HCT116 (cell line): ENCODE data around the gene DOCK10. TPM values are rescaled to one million over a fixed set of nuclear protein-coding genes. Genes with fewer than 3 reads are reported as not detected.

ENCODE experiments used
- ATAC-seq: fragments of 200-7000 bp; cut with Tn5 transposase; 2 replicates; pipeline ENCODE4 v1.9.1; 2020; ENCODE audit warnings: mild to moderate bottlenecking, moderate library complexity
- BruUV-seq: library from RNA; stranded (reverse); fragments of 400-500 nt; replicated peaks from 2 replicates; lab custom pipeline; 2021; lab: Mats Ljungman, UMichigan
- CTCF ChIA-PET: fragments of 300-600 bp; sonication (Branson Sonifier 250); formaldehyde crosslinking; loops from one replicate; lab custom pipeline; 2021; ENCODE audit warnings: antibody characterized with exemption; lab: Charles Lee
- POLR2A ChIA-PET: fragments of 300-600, 350-600 bp; sonication (Branson Sonifier 250); formaldehyde crosslinking; loops from one replicate; lab custom pipeline; 2021; ENCODE audit warnings: antibody characterized with exemption; lab: Charles Lee
- RAD21 ChIA-PET, 2 experiments: fragments of 300-600 bp; sonication (Branson Sonifier 250); formaldehyde crosslinking; loops; one replicate each; lab custom pipeline; 2023; ENCODE audit warnings: low total read pairs in 2 of 2; ENCODE audit not compliant: uncharacterized antibody in 2 of 2, unreplicated experiment in 2 of 2, low non-redundant PET in 1 of 2; lab: Charles Lee
- DNase-seq: peaks from one replicate; pipeline ENCODE4 v3.0.0-alpha.2; 2010; ENCODE audit warnings: low read depth, low spot score
- H2AFZ ChIP-seq: fragments of 200-600 bp; shearing (Covaris generic), sonication (generic); 2 replicates; pipeline ENCODE4 v1.6.1; 2017; ENCODE audit warnings: low read depth, mixed run types, mixed read lengths, antibody characterized with exemption, low read length; ENCODE audit not compliant: poor library complexity, severe bottlenecking
- H3K27ac ChIP-seq: 2 replicates; pipeline ENCODE4 v1.5.1; 2012; ENCODE audit warnings: low read depth, low read length
- H3K27me3 ChIP-seq: fragments of 200-600 bp; sonication (generic); 2 replicates; pipeline ENCODE4 v1.6.1; 2016; ENCODE audit warnings: mixed run types, low read length, mixed read lengths; ENCODE audit not compliant: insufficient read depth
- H3K36me3 ChIP-seq, 2 experiments: fragments of 200-500 bp in 1 of 2; fragments of 200-600 bp in 1 of 2; sonication (Bioruptor generic) in 1 of 2; sonication (generic) in 1 of 2; 2 replicates each; pipeline versions ENCODE4 v1.5.1 to v1.6.1; 2014 to 2016; ENCODE audit warnings: low read length in 2 of 2, inconsistent platforms in 1 of 2, mixed read lengths in 1 of 2, mixed run types in 1 of 2; ENCODE audit not compliant: insufficient read depth in 2 of 2, control insufficient read depth in 1 of 2
- H3K4me1 ChIP-seq, 2 experiments: fragments of 200-600 bp in 1 of 2; sonication (generic) in 1 of 2; 2 replicates each; pipeline versions ENCODE4 v1.5.1 to v1.6.1; 2012 to 2017; ENCODE audit warnings: low read length in 2 of 2, inconsistent platforms in 1 of 2, mild to moderate bottlenecking in 1 of 2, mixed read lengths in 1 of 2, mixed run types in 1 of 2, moderate library complexity in 1 of 2; ENCODE audit not compliant: insufficient read depth in 2 of 2, control insufficient read depth in 1 of 2
- H3K4me2 ChIP-seq: fragments of 200-600 bp; sonication (generic); 2 replicates; pipeline ENCODE4 v1.6.1; 2017; ENCODE audit warnings: mixed run types, low read length, mixed read lengths
- H3K4me3 ChIP-seq, 2 experiments: fragments of 200-600 bp in 1 of 2; sonication (generic) in 1 of 2; replicated peaks in 1 of 2; 2 replicates each; pipeline ENCODE4 v1.5.1; 2011 to 2016; ENCODE audit warnings: low read length in 2 of 2, control low read depth in 1 of 2, low read depth in 1 of 2, mild to moderate bottlenecking in 1 of 2, mixed read lengths in 1 of 2, mixed run types in 1 of 2
- H3K79me2 ChIP-seq: fragments of 200-600 bp; sonication (generic); 2 replicates; pipeline ENCODE4 v1.6.1; 2017; ENCODE audit warnings: mild to moderate bottlenecking, mixed run types, low read length, moderate library complexity, mixed read lengths; ENCODE audit not compliant: insufficient read depth
- H3K9ac ChIP-seq: fragments of 200-600 bp; sonication (generic); 2 replicates; pipeline ENCODE4 v1.6.1; 2016; ENCODE audit warnings: low read length, mixed read lengths
- H3K9me2 ChIP-seq: fragments of 200-600 bp; sonication (generic), shearing (Covaris generic); 2 replicates; pipeline ENCODE4 v1.6.1; 2017; ENCODE audit warnings: mixed run types, mild to moderate bottlenecking, moderate library complexity; ENCODE audit not compliant: insufficient read depth
- H3K9me3 ChIP-seq, 2 experiments: fragments of 200-500 bp in 1 of 2; fragments of 200-600 bp in 1 of 2; sonication (Bioruptor generic) in 1 of 2; sonication (generic) in 1 of 2; 2 replicates each; pipeline ENCODE4 v1.6.1; 2014 to 2017; ENCODE audit warnings: low read length in 2 of 2, mixed read lengths in 2 of 2, inconsistent platforms in 1 of 2, low read depth in 1 of 2, mild to moderate bottlenecking in 1 of 2, mixed run types in 1 of 2, moderate library complexity in 1 of 2; ENCODE audit not compliant: control insufficient read depth in 1 of 2, insufficient read depth in 1 of 2
- H4K20me1 ChIP-seq: fragments of 200-600 bp; sonication (generic), shearing (Covaris generic); 2 replicates; pipeline ENCODE4 v1.6.1; 2017; ENCODE audit warnings: mixed run types, mild to moderate bottlenecking, moderate library complexity; ENCODE audit not compliant: insufficient read depth
- CEBPB ChIP-seq: IDR thresholded peaks from 2 replicates; pipeline ENCODE4 v1.6.1; 2012; ENCODE audit warnings: low read depth
- EGR1 ChIP-seq: IDR thresholded peaks from 2 replicates; pipeline ENCODE4 v1.6.1; 2012; ENCODE audit warnings: low read depth
- ELF1 ChIP-seq: IDR thresholded peaks from 2 replicates; pipeline ENCODE4 v1.6.1; 2012; ENCODE audit warnings: low read depth, borderline replicate concordance
- EZH2 ChIP-seq: fragments of 200-600 bp; sonication (generic); IDR thresholded peaks from 2 replicates; pipeline ENCODE4 v1.6.1; 2017; ENCODE audit warnings: antibody characterized with exemption, mixed run types
- FOSL1 ChIP-seq: IDR thresholded peaks from 2 replicates; pipeline ENCODE4 v1.6.1; 2012; ENCODE audit warnings: low read depth
- JUND ChIP-seq: IDR thresholded peaks from 2 replicates; pipeline ENCODE4 v1.6.1; 2012
- MAX ChIP-seq: IDR thresholded peaks from 2 replicates; pipeline ENCODE4 v1.6.1; 2012
- POLR2AphosphoS5 ChIP-seq: IDR thresholded peaks from 2 replicates; pipeline ENCODE4 v1.6.1; 2011; ENCODE audit warnings: mild to moderate bottlenecking, low read depth, low read length, moderate library complexity
- REST ChIP-seq: IDR thresholded peaks from 2 replicates; pipeline ENCODE4 v1.6.1; 2012; ENCODE audit warnings: low read depth
- SIN3A ChIP-seq: IDR thresholded peaks from 2 replicates; pipeline ENCODE4 v1.6.1; 2012; ENCODE audit warnings: low read depth
- SP1 ChIP-seq: IDR thresholded peaks from 2 replicates; pipeline ENCODE4 v1.6.1; 2012; ENCODE audit warnings: low read depth
- SRF ChIP-seq: IDR thresholded peaks from 2 replicates; pipeline ENCODE4 v1.6.1; 2012; ENCODE audit warnings: low read depth
- TCF7L2 ChIP-seq: IDR thresholded peaks from 2 replicates; pipeline ENCODE4 v1.7.0; 2011; ENCODE audit warnings: borderline replicate concordance, inconsistent platforms; ENCODE audit not compliant: insufficient read depth, insufficient read length; ENCODE audit errors: extremely low read depth
- YY1 ChIP-seq: IDR thresholded peaks from 2 replicates; pipeline ENCODE4 v1.6.1; 2011; ENCODE audit warnings: low read length, low read depth, moderate library complexity, mild to moderate bottlenecking; ENCODE audit not compliant: insufficient replicate concordance; ENCODE audit errors: extremely low read depth
- ZFX ChIP-seq: fragments of 450-650 bp; IDR thresholded peaks from 2 replicates; pipeline ENCODE4 v1.6.1; 2017
- ZNF274 ChIP-seq: fragments of 200-500 bp; sonication (Bioruptor generic); IDR thresholded peaks from 2 replicates; pipeline ENCODE4 v1.6.1; 2014; ENCODE audit warnings: mild to moderate bottlenecking, low read depth, low read length, inconsistent platforms
- intact Hi-C: fragments of 100-400 bp; cut with micrococcal nuclease; formaldehyde crosslinking; loops from 2 replicates; pipeline ENCODE4 v1.10.0; 2022
- total RNA-seq: library from RNA; stranded (reverse); gene quantifications from one replicate; pipeline ENCODE4 v1.2.1, GENCODE V29; 2021; ENCODE audit not compliant: unreplicated experiment
- TF ChIP-seq, protein P1 (sequence below): IDR thresholded peaks from 2 replicates; pipeline ENCODE4 v1.6.1; 2011; ENCODE audit warnings: mild to moderate bottlenecking, low read length, moderate library complexity; ENCODE audit not compliant: insufficient replicate concordance; ENCODE audit errors: extremely low read depth

DOCK10 gene
- total RNA-seq, 1 experiment from 2014 or later: 0.54 TPM

- Histone ChIP-seq H3K4me2 (no peak overlapping the region), H3K27me3 (no peaks in the 10 kb centered on the region; the same call in 1 of the 2 replicates), H2AFZ (no peak overlapping the region), H3K36me3 (no peaks in the 10 kb centered on the region), H3K4me1 (peaks cover 3 to 14% of the 10 kb centered on the region in 2 experiments; a peak in 3 of 4 replicates), H3K27ac (no peak overlapping the region), H3K4me3 (no peak overlapping the region), H3K9me3 (no peaks in the 10 kb centered on the region), H3K9ac (no peak overlapping the region), H3K9me2 (no peaks in the 10 kb centered on the region), H4K20me1 (no peaks in the 10 kb centered on the region), H3K79me2 (no peaks in the 10 kb centered on the region)
- RAD21 ChIA-PET: no interaction called here
- CTCF ChIA-PET: no interaction called here
- POLR2A ChIA-PET: no interaction called here
- no TSS peak for BruUV-seq
- ATAC-seq: no peak
- no peak for DNase-seq
- intact Hi-C loops: no loop called here
- TF ChIP-seq MAX: no peak
- TF ChIP-seq CEBPB: no peak
- TF ChIP-seq EZH2: no peak
- TF ChIP-seq FOSL1: no peak
Measured at GRCh38 chr2:224846161-224846560, 196.1 kb downstream of the DOCK10 start.

DNA sequence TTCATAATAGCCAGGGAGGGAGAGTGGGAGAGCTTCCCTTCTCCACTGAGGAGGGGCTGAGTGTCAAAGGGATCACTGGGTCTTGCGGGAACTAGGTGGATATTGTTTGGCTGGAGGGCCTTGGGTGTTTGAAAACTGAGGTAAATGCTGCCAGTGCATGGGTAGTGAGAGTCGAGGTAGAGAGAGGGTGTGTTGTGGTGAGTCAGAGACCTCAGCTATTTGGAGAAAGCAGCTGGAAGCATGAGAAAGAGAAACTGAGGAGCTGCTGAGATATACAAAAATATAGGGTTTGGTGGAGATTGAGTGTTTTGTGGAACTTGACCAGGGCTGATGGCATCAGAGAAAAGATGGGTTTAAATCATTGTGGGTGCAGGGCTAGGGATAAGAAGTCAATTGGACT is 199.1 kb downstream of the DOCK10 start:
- intact Hi-C loops: no loop called here
- no peak overlapping the region for H3K4me2 ChIP-seq
- RAD21 ChIA-PET: no interaction called here
- no peak for DNase-seq
- CTCF ChIA-PET: no interaction called here
- H4K20me1 ChIP-seq: no peaks in the 10 kb centered on the region
- no peak overlapping the region for H3K9ac ChIP-seq
- H3K4me1 ChIP-seq: peaks cover 0 to 7% of the 10 kb centered on the region in 2 experiments; a peak in 2 of 4 replicates
- no peak overlapping the region for H3K27ac ChIP-seq
- no peak overlapping the region for H2AFZ ChIP-seq
- no peaks in the 10 kb centered on the region for H3K9me3 ChIP-seq
- H3K4me3 ChIP-seq: no peak overlapping the region
- BruUV-seq: no TSS peak
- no peaks in the 10 kb centered on the region for H3K9me2 ChIP-seq
- POLR2A ChIA-PET: no interaction called here
- TF ChIP-seq EGR1 (no peak), ZNF274 (no peak), CEBPB (no peak), REST (no peak), FOSL1 (no peak), POLR2AphosphoS5 (no peak), TCF7L2 (no peak), ELF1 (no peak), SRF (no peak), SIN3A (no peak), SP1 (no peak), YY1 (no peak), ZFX (no peak), JUND (no peak)
- TF ChIP-seq, protein P1, sequence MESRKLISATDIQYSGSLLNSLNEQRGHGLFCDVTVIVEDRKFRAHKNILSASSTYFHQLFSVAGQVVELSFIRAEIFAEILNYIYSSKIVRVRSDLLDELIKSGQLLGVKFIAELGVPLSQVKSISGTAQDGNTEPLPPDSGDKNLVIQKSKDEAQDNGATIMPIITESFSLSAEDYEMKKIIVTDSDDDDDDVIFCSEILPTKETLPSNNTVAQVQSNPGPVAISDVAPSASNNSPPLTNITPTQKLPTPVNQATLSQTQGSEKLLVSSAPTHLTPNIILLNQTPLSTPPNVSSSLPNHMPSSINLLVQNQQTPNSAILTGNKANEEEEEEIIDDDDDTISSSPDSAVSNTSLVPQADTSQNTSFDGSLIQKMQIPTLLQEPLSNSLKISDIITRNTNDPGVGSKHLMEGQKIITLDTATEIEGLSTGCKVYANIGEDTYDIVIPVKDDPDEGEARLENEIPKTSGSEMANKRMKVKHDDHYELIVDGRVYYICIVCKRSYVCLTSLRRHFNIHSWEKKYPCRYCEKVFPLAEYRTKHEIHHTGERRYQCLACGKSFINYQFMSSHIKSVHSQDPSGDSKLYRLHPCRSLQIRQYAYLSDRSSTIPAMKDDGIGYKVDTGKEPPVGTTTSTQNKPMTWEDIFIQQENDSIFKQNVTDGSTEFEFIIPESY: no peak
- TF ChIP-seq, all 23 proteins: peak for 0
- Histone ChIP-seq H3K36me3 (no peaks in the 10 kb centered on the region), H3K27me3 (no peaks in the 10 kb centered on the region; the same call in 1 of the 2 replicates), H3K79me2 (no peaks in the 10 kb centered on the region)
- no peak for ATAC-seq
